Measurements from ENCODE around the gene RAD51B.

- no peak for TF ChIP-seq CTCF (optimal IDR thresholded peaks at IDR 0.05 in 1 of 3, IDR thresholded peaks at IDR 0.05 in 1 of 3, conservative IDR thresholded peaks at IDR 0.05 in 1 of 3; ENCODE audit: extremely low read depth in 1 of 3, insufficient read depth in 2 of 3, low read length in 3 of 3)
- no peak for TF ChIP-seq EZH2 (IDR thresholded peaks at IDR 0.05; ENCODE audit: low read length)
These were observed 868.2 kb downstream of the RAD51B start for GRCh38 chr14:68687746-68688145.

Data from keratinocyte (primary cell).